Endothelial cell of hepatic sinusoid (primary cell): ENCODE results near the gene SSU72.
"Not testable (repeated sequence)": the region's sequence is repeated elsewhere in the genome, so short reads cannot be mapped to it uniquely, and the experiment has no call there.

Experiments
- in situ Hi-C: cut with HindIII; loops from 2 replicates; pipeline ENCODE4 v1.10.0; 2017; ENCODE audit warnings: low sequenced_read_pairs

The SSU72 gene

GRCh38 chr1:1512425-1512824 is 62.2 kb downstream of the SSU72 start:
- in situ Hi-C loops: not testable (repeated sequence)

- in situ Hi-C loops: no loop called here
Measured at GRCh38 chr1:1511533-1512285, 63.0 kb downstream of the SSU72 start, which contains the start of gene ATAD3A. Gene ATAD3A, plus strand, starts transcription at chr1:1512162. Its CDS starts 107 bp downstream, at chr1:1512269.

GRCh38 chr1:1510912-1511532 is 63.6 kb downstream of the SSU72 start:
- in situ Hi-C loops: no loop called here

DNA sequence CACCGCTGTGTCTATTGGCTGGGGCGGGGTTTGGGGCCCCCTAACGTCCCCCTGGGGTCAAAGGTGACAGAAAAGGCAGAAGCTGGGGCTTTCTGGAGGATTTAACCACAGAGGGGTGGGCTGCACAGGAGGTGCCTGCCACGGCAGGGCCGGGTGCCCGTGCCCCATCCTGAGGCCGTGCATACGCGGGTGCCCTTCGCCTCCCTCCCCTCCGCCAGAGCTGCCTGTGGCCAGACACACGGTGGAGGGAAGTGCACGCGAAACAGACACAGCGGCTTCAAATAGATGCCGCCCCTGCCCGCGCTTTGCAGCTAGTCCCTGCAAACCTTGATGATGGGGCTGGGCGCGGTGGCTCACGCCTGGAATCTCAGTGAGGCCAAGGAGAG is 65.2 kb downstream of the SSU72 start:
- in situ Hi-C loops: not testable (repeated sequence)

DNA sequence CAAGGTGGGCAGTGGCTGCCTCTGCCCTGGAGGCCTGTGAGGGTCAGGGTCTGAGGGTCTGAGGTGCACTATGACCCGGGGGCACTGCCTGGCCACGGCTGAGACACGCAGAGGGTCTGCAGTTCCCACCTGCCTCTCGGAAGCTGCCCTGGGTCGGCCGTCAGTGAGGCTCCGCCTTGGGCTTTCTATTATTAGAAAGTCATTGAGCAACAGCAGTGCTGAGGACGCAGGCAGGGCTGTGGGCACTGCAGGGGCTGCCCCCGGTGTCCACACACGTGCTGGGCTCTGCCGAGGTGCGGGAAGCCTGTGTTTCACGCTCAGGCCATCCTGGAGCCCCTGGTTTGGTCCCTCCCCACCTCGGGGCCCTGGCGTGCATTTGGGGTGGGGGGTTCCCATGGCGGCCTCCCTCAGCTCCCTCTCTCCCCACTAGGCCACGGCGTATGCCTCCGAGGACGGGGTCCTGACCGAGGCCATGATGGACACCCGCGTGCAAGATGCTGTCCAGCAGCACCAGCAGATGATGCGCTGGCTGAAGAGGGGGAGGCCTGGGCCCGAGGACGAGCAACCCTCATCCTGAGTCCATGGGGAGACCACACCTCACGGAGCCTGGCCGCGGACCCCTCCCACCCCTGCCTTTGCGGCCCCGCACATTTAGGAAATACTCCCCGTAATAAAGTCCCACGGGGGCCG is 65.7 kb downstream of the SSU72 start:
- in situ Hi-C loops: not testable (repeated sequence)

- in situ Hi-C loops: no loop called here
Measured at GRCh38 chr1:1507305-1507704, 67.4 kb downstream of the SSU72 start.

- in situ Hi-C loops: not testable (repeated sequence)
Measured at GRCh38 chr1:1505801-1506200, 68.9 kb downstream of the SSU72 start.

- in situ Hi-C loops: not testable (repeated sequence)
Measured at GRCh38 chr1:1505366-1505798, 69.3 kb downstream of the SSU72 start.

GRCh38 chr1:1504777-1505365 is 69.8 kb downstream of the SSU72 start:
- in situ Hi-C loops: not testable (repeated sequence)

DNA sequence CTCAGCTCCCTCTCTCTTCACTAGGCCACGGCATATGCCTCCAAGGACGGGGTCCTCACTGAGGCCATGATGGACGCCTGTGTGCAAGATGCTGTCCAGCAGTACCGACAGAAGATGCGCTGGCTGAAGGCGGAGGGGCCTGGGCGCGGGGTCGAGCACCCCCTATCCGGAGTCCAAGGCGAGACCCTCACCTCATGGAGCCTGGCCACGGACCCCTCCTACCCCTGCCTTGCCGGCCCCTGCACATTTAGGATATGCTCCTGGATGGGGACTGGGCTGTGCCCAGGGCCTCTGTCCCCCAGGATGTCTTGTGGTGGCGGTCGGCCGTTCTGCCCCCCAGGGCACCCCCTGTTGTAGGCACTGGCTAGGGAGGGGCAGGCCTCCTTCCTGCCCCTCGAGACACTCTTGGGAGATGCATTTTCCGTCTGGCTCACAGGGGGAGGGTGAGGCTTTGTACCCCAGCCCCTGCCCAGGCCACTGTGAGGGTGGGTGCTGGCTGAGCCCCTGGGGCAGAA is 79.1 kb downstream of the SSU72 start:
- in situ Hi-C loops: loop anchor here (10.0 kb wide), 1 partner anchor 121 kb away; the partner anchor contains the start of gene AURKAIP1

DNA sequence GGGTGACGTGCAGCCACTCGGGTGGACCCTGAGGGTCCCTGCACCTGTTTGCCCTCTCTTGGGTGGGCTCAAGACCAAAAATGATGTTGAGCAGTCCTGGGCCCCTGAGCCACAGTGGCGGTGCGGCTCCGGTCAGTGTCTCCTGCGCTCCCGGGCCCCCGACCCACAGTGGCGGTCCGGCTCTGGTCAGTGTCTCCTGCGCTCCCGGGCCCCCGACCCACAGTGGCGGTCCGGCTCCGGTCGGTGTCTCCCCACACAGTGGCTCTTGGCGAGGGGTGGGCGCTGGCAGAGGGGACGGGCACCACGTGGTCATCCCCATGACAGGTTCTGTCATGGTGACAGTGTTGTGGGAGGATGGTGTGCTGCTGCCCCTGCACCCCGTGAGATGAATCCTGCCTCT is 80.4 kb downstream of the SSU72 start:
- in situ Hi-C loops: loop anchor here (10.0 kb wide), 1 partner anchor 120 kb away; the partner anchor contains the start of gene AURKAIP1
